ENCODE data around the gene CREB5.

DNA sequence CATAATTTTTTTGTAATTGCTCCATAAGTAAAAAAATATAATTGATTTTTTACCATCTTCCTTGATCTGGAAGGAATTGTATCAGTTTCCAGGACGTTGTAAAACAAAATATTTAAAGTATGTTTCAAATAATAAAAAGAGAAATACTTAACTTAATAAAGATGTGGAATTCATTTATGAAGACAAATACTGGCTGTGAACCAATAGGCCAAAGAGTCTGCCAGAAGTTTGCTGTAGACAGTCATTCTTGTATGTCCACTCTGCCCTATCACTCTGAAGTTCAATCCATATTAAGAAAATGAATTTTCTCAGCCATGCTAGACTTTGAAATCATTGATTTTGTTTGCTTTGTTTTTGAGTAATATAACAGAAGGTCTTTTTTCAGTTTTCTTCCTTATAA, 289.4 kb downstream of the CREB5 start:
- TF ChIP-seq CTCF (conservative IDR thresholded peaks at IDR 0.05; ENCODE audit: low read length): no peak
- TF ChIP-seq EZH2phosphoT487 (IDR thresholded peaks at IDR 0.05; ENCODE audit: borderline replicate concordance): no peak

All from Loucy (cell line).